Ectodermal cell (in vitro differentiated cells): ENCODE results near the gene WDR54.

Experiments used
- H3K27ac ChIP-seq: 2 replicates; pipeline ENCODE4 v1.7.0; 2013; ENCODE audit warnings: mild to moderate bottlenecking, low read depth, low read length; ENCODE audit not compliant: insufficient read depth, poor library complexity, severe bottlenecking
- H3K27me3 ChIP-seq: 2 replicates; pipeline ENCODE4 v1.7.0; 2013; ENCODE audit warnings: mild to moderate bottlenecking, low read length; ENCODE audit not compliant: insufficient read depth, control insufficient read depth, poor library complexity, severe bottlenecking
- H3K36me3 ChIP-seq: one replicate; pipeline ENCODE4 v1.7.0; 2013; ENCODE audit warnings: low read length; ENCODE audit not compliant: control insufficient read depth, insufficient read depth
- H3K4me1 ChIP-seq: one replicate; pipeline ENCODE4 v1.7.0; 2013; ENCODE audit warnings: low read length; ENCODE audit not compliant: control insufficient read depth, insufficient read depth
- H3K4me3 ChIP-seq: 2 replicates; pipeline ENCODE4 v1.7.0; 2013; ENCODE audit warnings: low read depth, low read length, control low read depth; ENCODE audit not compliant: insufficient read depth
- H3K9me3 ChIP-seq: 2 replicates; pipeline ENCODE4 v1.7.0; 2013; ENCODE audit warnings: mild to moderate bottlenecking, low read length, moderate library complexity; ENCODE audit not compliant: control insufficient read depth
- WGBS, 2 experiments: methylation state at CpG; one replicate each; pipeline ENCODE4 v1.1.7; 2013; ENCODE audit warnings: missing lambda C conversion rate in 2 of 2; 5-methylcytosine and 5-hydroxymethylcytosine counted together

WDR54 gene

GRCh38 chr2:74383254-74383653, 38.3 kb upstream of the WDR54 start:
- Histone ChIP-seq H3K4me3 (no peak overlapping the region), H3K9me3 (no peaks in the 10 kb centered on the region), H3K4me1 (peaks cover 11% of the 10 kb centered on the region), H3K36me3 (peaks cover 4% of the 10 kb centered on the region), H3K27me3 (no peaks in the 10 kb centered on the region), H3K27ac (no peak overlapping the region)
- 96% methylated on average over 1 of the region's 1 CpG for WGBS, 2 experiments

- no peaks in the 10 kb centered on the region for H3K9me3 ChIP-seq
- WGBS, 2 experiments = 92 to 99% methylated on average over 3 of the region's 3 CpGs
- peaks cover 9% of the 10 kb centered on the region for H3K4me1 ChIP-seq
- no peaks in the 10 kb centered on the region for H3K27me3 ChIP-seq
- H3K4me3 ChIP-seq = no peak overlapping the region
- H3K36me3 ChIP-seq = peaks cover 4% of the 10 kb centered on the region
- H3K27ac ChIP-seq = no peak overlapping the region
Observed at GRCh38 chr2:74384051-74384450, 37.5 kb upstream of the WDR54 start.

- Histone ChIP-seq H3K9me3 (no peaks in the 10 kb centered on the region), H3K27me3 (no peaks in the 10 kb centered on the region), H3K4me3 (no peak overlapping the region), H3K27ac (no peak overlapping the region), H3K36me3 (peaks cover 4% of the 10 kb centered on the region), H3K4me1 (peaks cover 11% of the 10 kb centered on the region)
- WGBS, 2 experiments = 87 to 89% methylated on average over 8 of the region's 8 CpGs
Observed at GRCh38 chr2:74385396-74385795, 36.1 kb upstream of the WDR54 start.

GRCh38 chr2:74387346-74387745, 34.2 kb upstream of the WDR54 start:
- H3K27ac ChIP-seq = no peak overlapping the region
- H3K27me3 ChIP-seq = no peaks in the 10 kb centered on the region
- no peaks in the 10 kb centered on the region for H3K9me3 ChIP-seq
- H3K4me1 ChIP-seq = peaks cover 15% of the 10 kb centered on the region
- 85 to 92% methylated on average over 1 of the region's 1 CpG for WGBS, 2 experiments
- peaks cover 4% of the 10 kb centered on the region for H3K36me3 ChIP-seq
- H3K4me3 ChIP-seq = no peak overlapping the region

- Histone ChIP-seq H3K27me3 (no peaks in the 10 kb centered on the region), H3K36me3 (no peaks in the 10 kb centered on the region), H3K4me3 (peak overlapping the region; percentile 90), H3K4me1 (peaks cover 15% of the 10 kb centered on the region), H3K27ac (no peak overlapping the region), H3K9me3 (no peaks in the 10 kb centered on the region)
- WGBS, 2 experiments = 63 to 69% methylated on average over 5 of the region's 5 CpGs
Observed at GRCh38 chr2:74390606-74391005, 30.9 kb upstream of the WDR54 start.

GRCh38 chr2:74391209-74391579, 30.3 kb upstream of the WDR54 start:
- H3K9me3 ChIP-seq = no peaks in the 10 kb centered on the region
- H3K27ac ChIP-seq = peak overlapping the region; percentile 98
- H3K4me1 ChIP-seq = peaks cover 15% of the 10 kb centered on the region
- no peaks in the 10 kb centered on the region for H3K36me3 ChIP-seq
- H3K27me3 ChIP-seq = no peaks in the 10 kb centered on the region
- H3K4me3 ChIP-seq = peak overlapping the region; percentile 90
- WGBS, 2 experiments = 1% methylated on average over 11 of the region's 11 CpGs

GRCh38 chr2:74391580-74392448, 29.7 kb upstream of the WDR54 start:
- H3K9me3 ChIP-seq = no peaks in the 10 kb centered on the region
- H3K4me1 ChIP-seq = peaks cover 15% of the 10 kb centered on the region
- no peaks in the 10 kb centered on the region for H3K36me3 ChIP-seq
- no peaks in the 10 kb centered on the region for H3K27me3 ChIP-seq
- WGBS, 2 experiments = 3% methylated on average over 60 to 62 of the region's 62 CpGs
- H3K4me3 ChIP-seq = peak overlapping the region; percentile 90
- peak overlapping the region; percentile 98 for H3K27ac ChIP-seq

- Histone ChIP-seq H3K36me3 (no peaks in the 10 kb centered on the region), H3K4me1 (peaks cover 15% of the 10 kb centered on the region), H3K27ac (no peak overlapping the region), H3K27me3 (no peaks in the 10 kb centered on the region), H3K9me3 (no peaks in the 10 kb centered on the region), H3K4me3 (no peak overlapping the region)
- 88% methylated on average over 13 of the region's 13 CpGs for WGBS, 2 experiments
Observed at GRCh38 chr2:74392449-74392743, 29.1 kb upstream of the WDR54 start.

- Histone ChIP-seq H3K4me3 (no peak overlapping the region), H3K36me3 (no peaks in the 10 kb centered on the region), H3K27me3 (no peaks in the 10 kb centered on the region), H3K27ac (no peak overlapping the region), H3K9me3 (no peaks in the 10 kb centered on the region), H3K4me1 (peaks cover 15% of the 10 kb centered on the region)
- WGBS, 2 experiments = 95 to 96% methylated on average over 1 of the region's 1 CpG
Observed at GRCh38 chr2:74393525-74393924, 28.0 kb upstream of the WDR54 start.

GRCh38 chr2:74396149-74396548, 25.4 kb upstream of the WDR54 start:
- Histone ChIP-seq H3K36me3 (no peaks in the 10 kb centered on the region), H3K4me1 (no peaks in the 10 kb centered on the region), H3K9me3 (no peaks in the 10 kb centered on the region), H3K27ac (no peak overlapping the region), H3K27me3 (no peaks in the 10 kb centered on the region), H3K4me3 (no peak overlapping the region)
- 95 to 98% methylated on average over 2 of the region's 2 CpGs for WGBS, 2 experiments

GRCh38 chr2:74399785-74400184, 21.7 kb upstream of the WDR54 start:
- H3K36me3 ChIP-seq = no peaks in the 10 kb centered on the region
- H3K4me1 ChIP-seq = no peaks in the 10 kb centered on the region
- no peaks in the 10 kb centered on the region for H3K27me3 ChIP-seq
- H3K4me3 ChIP-seq = no peak overlapping the region
- H3K9me3 ChIP-seq = no peaks in the 10 kb centered on the region
- no peak overlapping the region for H3K27ac ChIP-seq
